OCI-LY1 (cell line): ENCODE measurements around the gene DMAC2L.

Source experiments
- H2AFZ ChIP-seq: fragments of 200-600 bp; sonication (generic), shearing (Covaris generic); 2 replicates; pipeline ENCODE4 v1.6.0; 2014; ENCODE audit warnings: antibody characterized with exemption, mild to moderate bottlenecking, low read length
- H3F3A ChIP-seq: fragments of 200-600 bp; sonication (generic), shearing (Covaris generic); 2 replicates; pipeline ENCODE4 v1.6.0; 2014; ENCODE audit warnings: mild to moderate bottlenecking, antibody characterized with exemption, low read length, moderate library complexity; ENCODE audit not compliant: insufficient read depth
- H3K27ac ChIP-seq: fragments of 200-600 bp; sonication (generic); 2 replicates; pipeline ENCODE4 v1.5.1; 2014; ENCODE audit warnings: low read length, mixed run types, mild to moderate bottlenecking, low read depth; ENCODE audit not compliant: poor library complexity, severe bottlenecking
- H3K27me3 ChIP-seq: fragments of 200-600 bp; sonication (generic); 2 replicates; pipeline ENCODE4 v1.6.0; 2014; ENCODE audit warnings: antibody characterized with exemption, mild to moderate bottlenecking, low read length, moderate library complexity; ENCODE audit not compliant: insufficient read depth
- H3K36me3 ChIP-seq: fragments of 200-600 bp; sonication (generic); 2 replicates; pipeline ENCODE4 v1.6.1; 2014; ENCODE audit warnings: mild to moderate bottlenecking, antibody characterized with exemption, low read length, moderate library complexity, mixed read lengths; ENCODE audit not compliant: insufficient read depth
- H3K4me1 ChIP-seq: fragments of 200-600 bp; sonication (generic); 2 replicates; pipeline ENCODE4 v1.5.1; 2014; ENCODE audit warnings: mild to moderate bottlenecking, low read length, moderate library complexity; ENCODE audit not compliant: insufficient read depth, severe bottlenecking
- H3K4me2 ChIP-seq: fragments of 200-600 bp; sonication (generic), shearing (Covaris generic); 2 replicates; pipeline ENCODE4 v1.6.1; 2014; ENCODE audit warnings: low read length
- H3K4me3 ChIP-seq: fragments of 200-600 bp; sonication (generic); 2 replicates; pipeline ENCODE4 v1.5.1; 2014; ENCODE audit warnings: low read length, low read depth, mild to moderate bottlenecking, mixed read lengths; ENCODE audit not compliant: poor library complexity, severe bottlenecking
- H3K79me2 ChIP-seq: fragments of 200-600 bp; shearing (Covaris generic); 2 replicates; pipeline ENCODE4 v1.6.1; 2016; ENCODE audit warnings: mixed run types, low read length, mixed read lengths; ENCODE audit not compliant: insufficient read depth
- H3K9ac ChIP-seq: fragments of 200-600 bp; sonication (generic), shearing (Covaris generic); 2 replicates; pipeline ENCODE4 v1.6.1; 2014; ENCODE audit warnings: mild to moderate bottlenecking, low read length, mixed read lengths
- H3K9me2 ChIP-seq: fragments of 200-600 bp; sonication (generic), shearing (Covaris generic); 2 replicates; pipeline ENCODE4 v1.6.1; 2014; ENCODE audit warnings: low read depth, mild to moderate bottlenecking, low read length, mixed read lengths
- H3K9me3 ChIP-seq: fragments of 200-600 bp; shearing (Covaris generic); 2 replicates; pipeline ENCODE4 v1.6.1; 2014; ENCODE audit warnings: low read length, mixed read lengths
- H4K20me1 ChIP-seq: fragments of 200-600 bp; sonication (generic), shearing (Covaris generic); 2 replicates; pipeline ENCODE4 v1.6.0; 2016; ENCODE audit warnings: mild to moderate bottlenecking, low read length; ENCODE audit not compliant: insufficient read depth
- EZH2 ChIP-seq: fragments of 200-600 bp; sonication (generic), shearing (Covaris generic); IDR thresholded peaks from 2 replicates; pipeline ENCODE4 v1.8.0; 2017; ENCODE audit warnings: borderline replicate concordance, mixed run types, mild to moderate bottlenecking, antibody characterized with exemption, low read length, moderate library complexity, mixed read lengths
- TF ChIP-seq, protein P1 (sequence below): fragments of 200-600 bp; sonication (generic), shearing (Covaris generic); IDR thresholded peaks from 2 replicates; pipeline ENCODE4 v1.5.1; 2017; ENCODE audit warnings: mild to moderate bottlenecking, antibody characterized with exemption, low read length, moderate library complexity, mixed read lengths

The DMAC2L gene

DNA sequence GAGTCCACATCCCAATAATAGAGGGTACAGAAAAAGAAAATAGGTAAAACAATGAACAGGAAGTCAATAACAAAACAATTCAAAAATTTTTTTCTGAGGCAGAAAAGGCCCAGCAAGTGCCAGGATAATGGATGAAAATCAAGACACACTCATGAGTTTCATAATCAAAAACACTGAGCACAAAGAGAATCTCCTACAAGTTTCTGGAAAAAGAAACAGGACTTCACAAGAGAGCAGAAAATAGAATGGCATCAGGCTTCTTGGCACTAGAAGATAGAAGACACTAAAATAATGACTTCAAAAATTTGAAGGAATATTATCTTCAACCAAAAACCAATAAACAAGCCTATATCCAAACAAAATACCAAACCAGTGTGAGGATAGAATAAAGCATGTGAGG is 36.8 kb downstream of the DMAC2L start:
- H3K36me3 ChIP-seq: no peaks in the 10 kb centered on the region
- no peak overlapping the region for H2AFZ ChIP-seq
- no peak overlapping the region for H3K4me2 ChIP-seq
- no peaks in the 10 kb centered on the region for H3K79me2 ChIP-seq
- TF ChIP-seq, protein P1, sequence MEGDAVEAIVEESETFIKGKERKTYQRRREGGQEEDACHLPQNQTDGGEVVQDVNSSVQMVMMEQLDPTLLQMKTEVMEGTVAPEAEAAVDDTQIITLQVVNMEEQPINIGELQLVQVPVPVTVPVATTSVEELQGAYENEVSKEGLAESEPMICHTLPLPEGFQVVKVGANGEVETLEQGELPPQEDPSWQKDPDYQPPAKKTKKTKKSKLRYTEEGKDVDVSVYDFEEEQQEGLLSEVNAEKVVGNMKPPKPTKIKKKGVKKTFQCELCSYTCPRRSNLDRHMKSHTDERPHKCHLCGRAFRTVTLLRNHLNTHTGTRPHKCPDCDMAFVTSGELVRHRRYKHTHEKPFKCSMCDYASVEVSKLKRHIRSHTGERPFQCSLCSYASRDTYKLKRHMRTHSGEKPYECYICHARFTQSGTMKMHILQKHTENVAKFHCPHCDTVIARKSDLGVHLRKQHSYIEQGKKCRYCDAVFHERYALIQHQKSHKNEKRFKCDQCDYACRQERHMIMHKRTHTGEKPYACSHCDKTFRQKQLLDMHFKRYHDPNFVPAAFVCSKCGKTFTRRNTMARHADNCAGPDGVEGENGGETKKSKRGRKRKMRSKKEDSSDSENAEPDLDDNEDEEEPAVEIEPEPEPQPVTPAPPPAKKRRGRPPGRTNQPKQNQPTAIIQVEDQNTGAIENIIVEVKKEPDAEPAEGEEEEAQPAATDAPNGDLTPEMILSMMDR: no peak
- TF ChIP-seq EZH2: no peak
- H3K9ac ChIP-seq: no peak overlapping the region
- no peak overlapping the region for H3K27ac ChIP-seq
- no peak overlapping the region for H3K4me3 ChIP-seq
- H3K4me1 ChIP-seq: no peaks in the 10 kb centered on the region
- no peaks in the 10 kb centered on the region for H3F3A ChIP-seq
- no peaks in the 10 kb centered on the region for H3K27me3 ChIP-seq
- no peaks in the 10 kb centered on the region for H3K9me3 ChIP-seq
- no peaks in the 10 kb centered on the region for H4K20me1 ChIP-seq
- no peaks in the 10 kb centered on the region for H3K9me2 ChIP-seq

DNA sequence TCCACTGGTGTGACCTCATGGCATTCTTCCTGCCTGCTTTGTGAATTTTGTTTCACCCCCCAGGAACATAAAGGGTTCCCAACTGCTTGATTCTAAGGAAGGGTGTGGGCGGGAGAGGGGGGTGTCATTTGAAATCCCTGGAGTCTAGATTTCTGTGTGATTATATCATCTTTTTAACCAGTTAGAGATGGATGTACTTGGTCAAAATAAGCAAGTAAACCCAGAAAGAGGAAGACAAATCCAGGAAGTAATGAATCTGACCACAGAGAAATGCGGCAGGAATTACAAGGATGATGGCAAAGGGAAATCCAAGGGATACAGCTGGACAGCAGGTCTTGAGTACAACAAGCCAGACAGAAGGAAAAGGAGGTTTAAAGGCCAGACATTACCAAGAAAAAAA is 38.9 kb downstream of the DMAC2L start:
- no peaks in the 10 kb centered on the region for H3K9me2 ChIP-seq
- no peak overlapping the region for H2AFZ ChIP-seq
- no peaks in the 10 kb centered on the region for H3F3A ChIP-seq
- H4K20me1 ChIP-seq: no peaks in the 10 kb centered on the region
- H3K79me2 ChIP-seq: no peaks in the 10 kb centered on the region
- no peaks in the 10 kb centered on the region for H3K9me3 ChIP-seq
- no peak overlapping the region for H3K4me3 ChIP-seq
- H3K36me3 ChIP-seq: no peaks in the 10 kb centered on the region
- no peak overlapping the region for H3K27ac ChIP-seq
- no peaks in the 10 kb centered on the region for H3K4me1 ChIP-seq
- no peaks in the 10 kb centered on the region for H3K27me3 ChIP-seq
- H3K4me2 ChIP-seq: no peak overlapping the region
- no peak overlapping the region for H3K9ac ChIP-seq
- TF ChIP-seq, protein P1: no peak
- no peak for TF ChIP-seq EZH2

DNA sequence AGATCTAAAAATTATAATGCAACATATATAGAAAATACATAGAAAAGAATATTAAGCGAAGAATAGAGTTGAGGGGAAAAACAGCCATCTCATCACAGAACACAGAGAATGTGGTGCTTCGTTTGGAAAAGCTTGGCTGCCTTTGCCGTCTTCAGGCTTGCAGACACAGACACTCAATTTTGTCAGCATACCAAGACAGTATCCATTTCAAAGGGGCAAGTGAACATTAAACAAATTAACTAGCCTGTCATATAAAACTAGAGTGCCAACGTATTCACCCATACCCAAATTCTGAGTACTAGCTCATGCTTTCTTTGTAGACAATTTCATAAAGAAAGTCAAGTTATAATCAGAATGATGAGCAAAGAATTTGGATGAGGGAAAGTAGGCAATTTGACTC is 40.5 kb downstream of the DMAC2L start:
- H3K79me2 ChIP-seq: no peaks in the 10 kb centered on the region
- no peak overlapping the region for H3K9ac ChIP-seq
- H3K36me3 ChIP-seq: no peaks in the 10 kb centered on the region
- no peaks in the 10 kb centered on the region for H3K9me3 ChIP-seq
- H3K4me3 ChIP-seq: no peak overlapping the region
- no peaks in the 10 kb centered on the region for H3K27me3 ChIP-seq
- H2AFZ ChIP-seq: no peak overlapping the region
- H3K4me2 ChIP-seq: no peak overlapping the region
- no peaks in the 10 kb centered on the region for H3K4me1 ChIP-seq
- H3K27ac ChIP-seq: no peak overlapping the region
- no peaks in the 10 kb centered on the region for H4K20me1 ChIP-seq
- H3K9me2 ChIP-seq: no peaks in the 10 kb centered on the region
- no peak for TF ChIP-seq EZH2
- TF ChIP-seq, protein P1: no peak
- H3F3A ChIP-seq: no peaks in the 10 kb centered on the region
